Measurements from ENCODE around the gene MAFB.
"Not testable (repeated sequence)": the region's sequence is repeated elsewhere in the genome, so short reads cannot be mapped to it uniquely, and the experiment has no call there.

Gene MAFB

DNA sequence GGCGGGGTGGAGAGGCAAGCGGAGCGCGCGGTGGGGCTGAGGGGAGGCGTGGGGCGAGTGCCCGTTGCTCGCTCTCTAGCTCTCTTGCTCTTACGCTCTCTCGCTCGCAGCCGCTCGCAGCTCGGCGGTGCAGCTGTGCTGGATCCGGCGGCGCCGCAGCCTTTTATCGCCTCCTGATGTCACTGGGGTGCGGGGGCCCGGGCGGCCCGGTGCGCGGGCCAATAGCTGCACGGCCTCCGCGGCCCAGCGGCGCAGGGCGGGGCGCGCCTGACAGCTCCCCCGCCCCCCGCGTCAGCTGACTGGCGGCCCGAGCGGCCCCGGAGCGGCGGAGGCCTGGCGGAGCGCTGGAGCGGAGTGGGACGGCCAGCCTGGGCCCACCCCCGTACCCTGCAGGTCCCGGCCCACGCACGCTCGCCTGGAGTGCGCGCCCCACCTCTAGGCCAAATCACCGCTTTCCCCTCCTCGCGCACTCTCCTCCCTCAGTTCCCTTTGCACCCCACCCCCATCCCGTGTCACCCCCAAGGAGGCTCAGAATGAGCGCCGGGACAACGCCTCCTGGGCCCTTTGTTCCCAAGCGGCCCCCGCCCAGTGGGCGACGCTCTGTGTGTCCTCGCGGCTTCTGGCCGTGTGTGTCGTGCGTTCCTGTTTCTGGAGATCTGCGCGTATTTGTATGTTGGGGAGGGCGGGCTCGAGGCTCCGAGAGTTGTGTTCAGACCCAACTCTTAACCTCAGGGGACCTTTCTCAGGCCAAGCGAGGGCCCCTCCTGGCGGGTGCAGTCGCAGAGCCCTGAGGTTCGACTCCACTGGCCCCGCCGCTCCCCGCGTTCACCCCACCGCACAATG, at the start of gene MAFB:
Gene MAFB, minus strand, starts transcription at position 137 of the 843 bp plus-strand sequence. CDS start 386 bp downstream, outside the sequence.
- DNase-seq (ENCODE audit: low spot score), result peak; percentile 33

- not testable (repeated sequence) for DNase-seq (ENCODE audit: low spot score)
Observed at GRCh38 chr20:40736468-40736867, 47.4 kb upstream of the MAFB start.

GRCh38 chr20:40728996-40729395, 40.0 kb upstream of the MAFB start:
- no peak for DNase-seq (ENCODE audit: low spot score)

- DNase-seq (ENCODE audit: low spot score), result no peak
Observed at GRCh38 chr20:40728470-40728869, 39.4 kb upstream of the MAFB start.

DNA sequence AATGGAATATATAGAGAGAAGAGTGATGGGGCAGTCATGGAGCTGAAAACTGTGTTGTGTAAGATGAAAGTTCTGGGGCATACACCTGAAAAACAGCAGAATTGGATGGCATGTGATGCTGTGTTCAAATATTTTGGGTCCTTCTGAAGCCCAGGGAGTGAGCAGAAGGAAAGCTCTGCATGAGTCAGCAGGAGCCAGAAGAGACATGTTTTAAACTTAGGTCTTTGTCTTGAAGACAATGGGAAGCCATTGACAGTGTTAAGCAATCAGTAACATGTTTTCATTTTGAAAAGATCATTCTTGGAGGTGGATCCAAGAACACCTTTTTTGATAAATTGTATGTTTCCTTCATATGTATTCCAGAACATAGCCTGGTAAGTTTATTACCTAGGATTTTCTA, 38.9 kb upstream of the MAFB start:
- DNase-seq (ENCODE audit: low spot score), result no peak

GRCh38 chr20:40726776-40727175, 37.7 kb upstream of the MAFB start:
- DNase-seq (ENCODE audit: low spot score), result no peak

DNA sequence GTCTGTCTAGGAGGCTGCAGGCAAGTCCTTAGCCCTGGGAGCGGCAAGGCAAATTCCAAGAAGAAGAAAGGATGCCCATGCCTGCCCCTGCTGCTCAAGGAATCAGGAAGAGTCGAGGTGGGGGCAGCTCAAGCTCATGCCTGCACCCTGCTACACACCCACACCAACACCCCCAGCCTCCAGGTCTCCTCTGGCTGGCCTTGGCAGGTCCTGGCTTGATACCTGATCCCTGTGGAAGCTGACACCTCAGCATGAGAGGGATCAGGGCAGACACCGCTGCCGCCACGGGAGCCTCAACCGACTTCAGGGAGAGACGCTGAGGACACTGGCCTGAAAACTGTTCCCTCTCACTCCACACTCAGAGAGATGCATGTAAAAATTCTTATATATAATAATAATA, 35.5 kb upstream of the MAFB start:
- no peak for DNase-seq (ENCODE audit: low spot score)

- no peak for DNase-seq (ENCODE audit: low spot score)
Observed at GRCh38 chr20:40720826-40721225, 31.8 kb upstream of the MAFB start.

DNA sequence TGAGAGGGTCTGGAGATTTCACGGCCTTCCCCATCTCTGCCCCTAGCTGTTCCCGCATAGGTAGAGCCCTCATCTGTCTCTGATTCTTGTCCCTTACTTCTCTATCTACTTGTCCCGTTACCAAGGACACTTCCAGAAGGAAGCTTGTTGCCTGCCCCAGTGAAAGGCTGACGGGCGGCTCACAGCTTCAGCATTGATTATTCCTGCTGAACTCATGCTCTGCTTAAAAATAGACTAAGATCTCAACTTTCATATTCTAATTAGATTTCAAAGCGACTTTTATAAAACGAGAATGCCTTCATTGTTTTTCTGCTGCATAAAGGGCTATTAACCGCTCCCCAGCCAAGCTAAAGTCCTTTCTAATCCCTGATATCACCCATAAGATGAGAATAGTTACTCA, 31.1 kb upstream of the MAFB start:
- no peak for DNase-seq (ENCODE audit: low spot score)

GRCh38 chr20:40718982-40719729, 30.1 kb upstream of the MAFB start:
- no peak for DNase-seq (ENCODE audit: low spot score)

- DNase-seq (ENCODE audit: low spot score), result no peak
Observed at GRCh38 chr20:40718214-40718977, 29.4 kb upstream of the MAFB start.

DNA sequence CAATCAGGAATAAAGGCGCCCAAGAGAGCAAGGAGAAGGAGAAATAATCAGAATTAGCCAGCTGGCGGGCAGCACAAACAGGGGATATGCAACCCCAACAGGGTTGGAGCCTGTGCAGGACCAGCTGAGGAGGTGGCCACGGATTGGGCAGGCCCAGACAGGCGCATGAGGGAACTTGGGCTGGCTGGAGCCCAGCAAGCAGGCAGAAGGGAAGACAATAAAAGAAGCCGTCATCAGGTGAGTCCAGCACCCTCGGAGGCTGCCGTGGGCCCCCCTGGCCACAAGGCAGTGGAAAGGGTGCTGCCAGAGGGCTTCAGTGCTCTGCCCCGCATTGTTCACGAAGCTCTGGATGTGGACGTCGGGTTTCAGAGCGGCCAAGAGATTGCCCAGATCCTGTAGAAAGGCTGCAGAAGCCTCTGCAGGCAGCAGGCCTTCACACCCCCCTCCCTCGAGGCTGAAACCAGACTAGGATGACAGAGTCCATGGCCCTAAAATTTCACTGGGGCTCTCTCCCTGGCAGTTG, 28.4 kb upstream of the MAFB start:
- no peak for DNase-seq (ENCODE audit: low spot score)

DNA sequence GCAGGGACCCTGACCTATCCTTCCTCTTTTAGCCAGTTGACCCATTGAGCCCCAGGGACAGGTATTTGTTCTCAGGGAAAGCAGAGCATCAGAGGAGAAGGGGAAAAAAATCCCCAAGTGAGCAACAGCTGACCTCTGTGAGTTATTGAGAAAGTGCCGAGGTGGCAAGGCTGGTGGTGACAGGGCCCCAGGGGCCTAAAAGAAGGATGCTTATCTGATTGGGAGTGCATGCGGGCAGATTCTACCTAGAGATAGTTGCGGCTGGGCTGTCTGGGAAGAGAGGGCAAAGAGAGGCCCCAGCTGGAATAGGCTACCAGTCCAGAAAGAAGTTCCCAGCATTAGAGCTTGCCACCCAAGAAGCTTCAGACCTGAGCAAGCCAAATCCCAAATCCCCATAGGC, 26.5 kb upstream of the MAFB start:
- no peak for DNase-seq (ENCODE audit: low spot score)

GRCh38 chr20:40714916-40715315, 25.9 kb upstream of the MAFB start:
- no peak for DNase-seq (ENCODE audit: low spot score)

DNA sequence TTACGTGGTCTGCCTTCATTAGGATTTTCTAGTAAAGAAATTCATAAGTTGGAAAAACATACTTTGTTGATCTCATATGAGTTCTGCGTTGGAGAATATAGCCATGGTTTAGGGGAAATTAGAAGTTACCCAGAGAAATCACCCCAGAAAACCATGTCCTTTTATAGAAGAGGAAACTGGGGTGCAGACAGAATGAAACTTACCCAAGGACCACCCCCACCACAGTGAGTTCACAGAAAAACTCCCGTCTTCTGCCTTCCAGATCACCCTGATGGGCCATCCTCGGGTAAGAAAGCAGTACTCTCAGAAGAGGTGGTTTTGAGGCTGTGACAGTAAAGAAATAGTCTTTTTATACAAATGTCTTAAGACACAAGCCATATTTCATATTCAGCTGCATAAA, 25.1 kb upstream of the MAFB start:
- no peak for DNase-seq (ENCODE audit: low spot score)

DNA sequence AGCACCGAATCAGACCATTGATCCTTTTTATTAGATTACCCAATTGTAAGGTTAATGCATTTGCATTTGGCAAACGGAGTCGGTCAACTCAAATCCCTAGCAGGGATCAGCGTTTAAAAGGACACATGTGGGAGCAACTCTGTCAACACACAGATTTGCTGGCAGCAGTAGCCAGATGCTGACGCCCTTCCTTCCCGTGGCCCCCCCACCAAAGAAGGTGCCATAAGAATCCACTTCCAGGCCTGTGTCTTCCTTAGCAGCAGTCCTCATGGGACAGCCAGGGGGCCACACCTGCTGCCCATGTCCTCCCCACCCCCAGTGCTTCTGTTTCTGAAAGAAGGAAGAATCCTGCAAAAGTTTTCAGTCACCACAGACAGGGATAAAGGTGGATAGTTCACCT, 24.5 kb upstream of the MAFB start:
- no peak for DNase-seq (ENCODE audit: low spot score)

GRCh38 chr20:40711079-40711478, 22.0 kb upstream of the MAFB start:
- no peak for DNase-seq (ENCODE audit: low spot score)

DNA sequence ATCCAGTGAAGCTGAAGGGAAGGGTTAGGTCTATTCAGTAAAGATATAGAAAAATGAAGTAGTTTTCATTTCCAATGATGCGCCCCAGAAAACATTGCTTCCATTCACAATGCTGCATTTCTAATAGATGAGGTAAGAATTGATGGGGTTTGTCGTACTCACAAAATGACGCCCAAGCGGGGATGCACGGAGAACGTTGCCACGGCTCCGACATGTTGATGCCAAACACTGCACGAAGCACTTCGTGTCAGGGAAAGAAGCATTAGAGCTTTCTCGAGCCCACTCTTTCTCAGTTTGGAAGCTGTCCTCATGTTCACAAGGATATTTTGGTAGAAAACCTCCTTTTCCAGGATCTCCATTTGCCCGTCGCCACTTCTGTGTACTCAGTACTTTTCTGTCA, 21.6 kb upstream of the MAFB start:
- DNase-seq (ENCODE audit: low spot score), result no peak

DNA sequence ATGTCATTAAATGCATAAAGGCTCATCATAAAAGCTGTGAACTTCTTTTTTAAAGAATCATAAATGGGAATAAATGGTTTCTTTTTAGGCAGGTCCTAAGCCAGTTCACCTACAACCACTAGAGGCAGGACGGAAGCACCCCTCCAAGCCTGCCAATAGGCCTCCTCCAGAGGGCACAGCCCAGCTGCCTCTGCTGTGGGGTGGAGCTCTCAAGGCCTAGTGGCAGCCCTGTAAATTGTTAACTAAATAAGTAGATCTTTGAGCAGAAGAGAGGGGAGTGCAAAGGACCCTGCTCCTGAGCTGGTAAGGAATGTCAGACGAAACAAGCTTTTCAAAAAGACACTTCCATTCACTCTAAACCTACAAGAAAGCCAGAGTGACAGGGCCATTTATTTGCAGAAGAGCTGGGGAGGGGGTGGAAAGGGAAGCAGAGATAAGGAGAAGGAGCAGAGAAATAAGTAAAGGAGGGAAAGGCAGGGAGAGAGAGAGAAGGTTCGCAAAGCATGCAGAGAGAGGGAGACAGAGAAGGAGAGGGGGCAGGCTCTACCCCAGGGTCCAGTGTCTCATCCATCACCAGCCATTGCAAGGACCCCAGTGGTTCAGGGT, 18.0 kb upstream of the MAFB start:
- no peak for DNase-seq (ENCODE audit: low spot score)

DNA sequence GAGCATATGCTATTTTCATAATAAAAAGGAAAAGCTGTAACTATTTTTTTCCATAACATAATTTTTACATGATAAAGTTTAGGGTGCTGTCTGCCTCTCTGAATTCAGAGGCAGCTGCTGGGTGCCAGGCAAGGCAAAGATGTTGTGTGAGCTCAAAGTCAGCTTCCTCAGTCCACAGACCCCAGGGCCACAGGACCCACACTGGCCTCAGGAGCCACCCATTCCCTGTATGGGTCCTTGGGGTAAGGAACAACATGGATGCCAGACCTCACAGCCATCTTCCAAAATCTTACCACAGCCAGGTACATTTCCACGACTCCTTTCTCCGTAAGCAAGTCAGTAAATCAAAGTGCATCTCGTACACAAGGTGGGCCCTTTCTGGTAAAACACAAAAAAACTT, 16.4 kb upstream of the MAFB start:
- DNase-seq (ENCODE audit: low spot score), result no peak

DNA sequence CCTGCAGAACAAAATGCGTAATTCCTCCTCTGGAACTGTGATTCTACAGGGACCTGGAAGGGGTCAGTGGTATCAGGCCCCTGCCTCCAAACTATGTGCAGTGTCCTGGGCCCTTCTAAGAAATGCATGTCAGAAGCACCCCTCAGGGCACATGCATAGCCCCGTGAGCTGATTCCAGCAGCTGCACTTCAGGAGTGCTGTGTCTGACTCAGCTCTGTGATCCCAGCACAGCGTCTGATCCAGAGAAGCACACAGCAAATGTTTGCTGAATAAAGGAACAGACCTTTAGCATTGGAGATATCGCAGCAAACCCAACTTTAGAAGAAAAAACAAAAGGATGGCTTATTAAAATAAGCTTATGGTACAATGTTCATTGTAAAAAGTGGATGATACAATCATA, 15.8 kb upstream of the MAFB start:
- no peak for DNase-seq (ENCODE audit: low spot score)

DNA sequence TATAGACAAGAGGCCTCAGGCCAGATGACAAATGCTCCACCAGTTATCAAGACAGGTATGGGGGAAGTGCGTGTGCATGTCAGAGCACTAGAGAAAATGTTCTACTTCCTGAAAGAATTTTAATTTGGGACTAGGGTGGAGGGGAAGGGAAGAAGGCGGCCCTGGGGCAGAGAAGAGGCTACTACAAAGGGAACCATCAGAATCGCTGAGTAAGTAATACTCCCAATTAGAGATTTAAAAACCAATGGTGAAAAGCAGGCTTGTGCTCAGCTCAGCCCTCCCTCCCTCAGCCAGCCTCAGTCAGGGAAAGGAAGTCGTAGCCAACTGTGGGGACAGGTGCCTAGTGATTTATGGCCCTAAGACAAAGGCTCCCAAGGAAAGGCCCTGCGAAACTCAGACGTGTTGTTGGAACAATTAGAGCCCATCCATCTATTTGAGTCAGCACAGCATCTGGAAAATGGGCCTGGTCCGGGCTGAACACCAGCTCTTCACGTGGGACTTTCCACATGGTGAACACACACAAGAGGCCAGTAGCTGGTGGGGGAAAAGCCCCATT, 15.0 kb upstream of the MAFB start:
- no peak for DNase-seq (ENCODE audit: low spot score)
